T-cell (primary cell): ENCODE results near the gene NECTIN1. TPM values are rescaled to one million over a fixed set of nuclear protein-coding genes. Genes with fewer than 3 reads are reported as not detected.

ENCODE experiments used
- ATAC-seq, 4 experiments: fragments of 200-7000 bp in 3 of 4; fragments of 150-1000 bp in 1 of 4; cut with Tn5 transposase; replicated peaks in 1 of 4; 1 replicate in 3 of 4; 2 replicates in 1 of 4; pipeline ENCODE4 v1.10.0; 2021; ENCODE audit warnings: moderate library complexity in 3 of 4, mild to moderate bottlenecking in 2 of 4, moderate number of reproducible peaks in 1 of 4
- CTCF ChIA-PET, 2 donors: fragments of 300-600 bp; sonication (Branson Sonifier 250); formaldehyde crosslinking; loops; one replicate each; lab custom pipeline; 2022; ENCODE audit warnings: antibody characterized with exemption in 2 of 2; lab: Charles Lee
- POLR2A ChIA-PET, 2 donors: fragments of 300-600 bp; sonication (Branson Sonifier 250); formaldehyde crosslinking; loops; one replicate each; lab custom pipeline; 2022; ENCODE audit warnings: antibody characterized with exemption in 2 of 2; lab: Charles Lee
- DNase-seq, 35 experiments: peaks; one replicate each; pipeline versions ENCODE4 v3.0.0 to v3.0.0-alpha.2; 2013 to 2023
- H3K27ac ChIP-seq: one replicate; pipeline ENCODE4 v1.5.1; 2013; ENCODE audit warnings: low read length
- H3K27me3 ChIP-seq, 2 experiments: replicated peaks in 1 of 2; 1 replicate in 1 of 2; 2 replicates in 1 of 2; pipeline versions ENCODE4 v1.6.1 to v1.7.0; 2013; ENCODE audit warnings: low read length in 1 of 2, mixed read lengths in 1 of 2; ENCODE audit not compliant: control insufficient read depth in 2 of 2, insufficient read depth in 2 of 2; ENCODE audit errors: extremely low read depth in 1 of 2
- H3K36me3 ChIP-seq, 2 donors: 1 replicate in 1 of 2; 2 replicates in 1 of 2; pipeline versions ENCODE4 v1.6.1 to v1.7.0; 2013; ENCODE audit warnings: low read length in 1 of 2; ENCODE audit not compliant: control insufficient read depth in 2 of 2, insufficient read depth in 1 of 2; ENCODE audit errors: extremely low read depth in 1 of 2
- H3K4me1 ChIP-seq, 2 experiments: 1 replicate in 1 of 2; 2 replicates in 1 of 2; pipeline versions ENCODE4 v1.6.1 to v1.7.0; 2013; ENCODE audit warnings: low read length in 2 of 2, mixed read lengths in 1 of 2; ENCODE audit not compliant: insufficient read depth in 2 of 2, control insufficient read depth in 1 of 2; ENCODE audit errors: extremely low read depth in 1 of 2
- H3K4me3 ChIP-seq, 2 donors: 1 replicate in 1 of 2; 2 replicates in 1 of 2; pipeline versions ENCODE4 v1.5.1 to v1.7.0; 2013; ENCODE audit warnings: mild to moderate bottlenecking in 2 of 2, low read length in 1 of 2, moderate library complexity in 1 of 2; ENCODE audit not compliant: control insufficient read depth in 1 of 2; ENCODE audit errors: extremely low read depth in 1 of 2
- H3K9me3 ChIP-seq: 2 replicates; pipeline ENCODE4 v1.7.0; 2013
- H3K27ac Mint-ChIP-seq, 2 donors: one replicate each; pipeline ENCODE4 v1.8.0; 2020 to 2021; ENCODE audit warnings: mild to moderate bottlenecking in 2 of 2, mixed read lengths in 2 of 2
- H3K27me3 Mint-ChIP-seq, 2 donors: one replicate each; pipeline ENCODE4 v1.8.0; 2021 to 2022; ENCODE audit warnings: mixed read lengths in 2 of 2
- H3K36me3 Mint-ChIP-seq: one replicate; pipeline ENCODE4 v1.8.0; 2021; ENCODE audit warnings: mixed read lengths
- H3K4me1 Mint-ChIP-seq, 3 donors: one replicate each; pipeline ENCODE4 v1.8.0; 2020 to 2022; ENCODE audit warnings: mixed read lengths in 3 of 3, mild to moderate bottlenecking in 1 of 3
- H3K4me3 Mint-ChIP-seq, 3 donors: one replicate each; pipeline ENCODE4 v1.8.0; 2020 to 2022; ENCODE audit warnings: mild to moderate bottlenecking in 3 of 3, mixed read lengths in 3 of 3, moderate library complexity in 3 of 3
- H3K9me3 Mint-ChIP-seq, 3 donors: one replicate each; pipeline ENCODE4 v1.8.0; 2020 to 2022; ENCODE audit warnings: mixed read lengths in 3 of 3
- WGBS: methylation state at CpG from one replicate; pipeline ENCODE4 v1.1.5; 2013; ENCODE audit warnings: missing lambda C conversion rate; ENCODE audit not compliant: insufficient coverage; 5-methylcytosine and 5-hydroxymethylcytosine counted together
- total RNA-seq, 35 experiments: library from RNA in 6 of 35; stranded (reverse) in 6 of 35; fragments of 120-200 nt in 1 of 35; gene quantifications; one replicate each; pipeline versions ENCODE4 v1.2.1 to v1.2.4 and lab custom pipeline; 2013 to 2026

The NECTIN1 gene
- total RNA-seq, 5 donors from 2014 or later (not counting 1 experiment from before 2014, with no cell fraction given): 1.8 to 3.5 (median 3.1) TPM

DNA sequence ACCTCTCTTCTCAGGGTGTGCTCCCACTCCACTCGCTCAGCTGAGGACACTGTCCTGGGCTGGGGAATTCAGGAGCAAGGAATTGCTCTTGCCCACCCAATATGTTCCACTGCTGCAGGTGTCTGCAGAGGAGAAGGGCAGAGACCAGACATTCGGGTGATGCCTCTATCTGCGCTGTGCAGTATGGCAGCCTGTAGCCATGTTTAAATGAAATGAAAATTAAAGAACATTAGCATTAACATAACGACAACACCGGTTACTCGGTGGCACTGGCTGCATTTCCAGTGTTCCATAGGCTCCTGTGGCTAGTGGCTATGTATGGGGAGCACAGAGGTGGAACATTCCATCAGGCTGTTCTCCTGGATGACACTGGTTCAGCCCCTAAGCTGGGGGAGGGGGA lies 104.4 kb downstream of the NECTIN1 start:
- 98% methylated on average over 4 of the region's 6 CpGs for WGBS
- Histone ChIP-seq H3K9me3 (no peaks in the 10 kb centered on the region), H3K4me1 (no peaks in the 10 kb centered on the region), H3K36me3 (no peaks in the 10 kb centered on the region), H3K27ac (no peak overlapping the region), H3K27me3 (peaks cover 0 to 71% of the 10 kb centered on the region in 2 experiments), H3K4me3 (no peak overlapping the region)
- Mint-ChIP-seq H3K36me3 (no peaks in the 10 kb centered on the region), H3K27me3 (peaks cover 19 to 23% of the 10 kb centered on the region in 2 donors), H3K27ac (no peak overlapping the region), H3K9me3 (no peaks in the 10 kb centered on the region), H3K4me3 (no peak overlapping the region), H3K4me1 (no peaks in the 10 kb centered on the region)
- ATAC-seq (no peak), DNase-seq (no peak)
- ChIA-PET POLR2A (no interaction called here), CTCF (no interaction called here)

- no peaks in the 10 kb centered on the region for H3K9me3 ChIP-seq
- no peaks in the 10 kb centered on the region for H3K36me3 ChIP-seq
- Mint-ChIP-seq H3K27me3 (peaks cover 19 to 26% of the 10 kb centered on the region in 2 donors), H3K27ac (no peak overlapping the region), H3K36me3 (no peaks in the 10 kb centered on the region), H3K9me3 (no peaks in the 10 kb centered on the region), H3K4me1 (no peaks in the 10 kb centered on the region), H3K4me3 (no peak overlapping the region)
- CTCF ChIA-PET: interaction anchor here in 1 of 2 donors (0.6 kb wide), 1 partner anchor 1289 kb away, joined by 3 read pairs; no protein-coding TSS in a partner anchor
- POLR2A ChIA-PET: no interaction called here
- DNase-seq (peak in 1 of 35 experiments; percentile 13), ATAC-seq (no peak)
- H3K27me3 ChIP-seq: peaks cover 0 to 68% of the 10 kb centered on the region in 2 experiments
- no peaks in the 10 kb centered on the region for H3K4me1 ChIP-seq
- no peak overlapping the region for H3K27ac ChIP-seq
- no peak overlapping the region for H3K4me3 ChIP-seq
- 100% methylated on average over 1 of the region's 9 CpGs for WGBS
Observed at GRCh38 chr11:119624102-119624615, 104.8 kb downstream of the NECTIN1 start.

- H3K4me3 ChIP-seq: no peak overlapping the region
- Mint-ChIP-seq H3K4me3 (no peak overlapping the region), H3K27me3 (peaks cover 19 to 26% of the 10 kb centered on the region in 2 donors), H3K4me1 (no peaks in the 10 kb centered on the region), H3K9me3 (no peaks in the 10 kb centered on the region), H3K36me3 (no peaks in the 10 kb centered on the region), H3K27ac (no peak overlapping the region)
- no peak for ATAC-seq
- DNase-seq: no peak
- ChIA-PET CTCF (interaction anchor here in 1 of 2 donors (0.6 kb wide), 1 partner anchor 1289 kb away, joined by 3 read pairs; no protein-coding TSS in a partner anchor), POLR2A (no interaction called here)
- no peaks in the 10 kb centered on the region for H3K9me3 ChIP-seq
- H3K4me1 ChIP-seq: no peaks in the 10 kb centered on the region
- WGBS: 33% methylated on average over 1 of the region's 5 CpGs
- H3K27ac ChIP-seq: no peak overlapping the region
- peaks cover 0 to 66% of the 10 kb centered on the region in 2 experiments for H3K27me3 ChIP-seq
- H3K36me3 ChIP-seq: no peaks in the 10 kb centered on the region
Observed at GRCh38 chr11:119623682-119624081, 105.3 kb downstream of the NECTIN1 start.

- Mint-ChIP-seq H3K27me3 (peaks cover 13 to 23% of the 10 kb centered on the region in 2 donors), H3K4me3 (no peak overlapping the region), H3K27ac (no peak overlapping the region), H3K9me3 (no peaks in the 10 kb centered on the region), H3K4me1 (no peaks in the 10 kb centered on the region), H3K36me3 (no peaks in the 10 kb centered on the region)
- no peak for ATAC-seq
- CTCF ChIA-PET: no interaction called here
- Histone ChIP-seq H3K9me3 (no peaks in the 10 kb centered on the region), H3K36me3 (no peaks in the 10 kb centered on the region), H3K4me1 (no peaks in the 10 kb centered on the region), H3K27ac (no peak overlapping the region), H3K27me3 (peaks cover 0 to 56% of the 10 kb centered on the region in 2 experiments), H3K4me3 (no peak overlapping the region)
- POLR2A ChIA-PET: no interaction called here
- no peak for DNase-seq
- 88% methylated on average over 14 of the region's 17 CpGs for WGBS
Observed at GRCh38 chr11:119622454-119623143, 106.4 kb downstream of the NECTIN1 start.

- Histone ChIP-seq H3K27ac (no peak overlapping the region), H3K9me3 (no peaks in the 10 kb centered on the region), H3K36me3 (no peaks in the 10 kb centered on the region), H3K4me3 (no peak overlapping the region), H3K27me3 (peaks cover 0 to 32% of the 10 kb centered on the region in 2 experiments), H3K4me1 (peaks cover 0 to 3% of the 10 kb centered on the region in 2 experiments)
- ChIA-PET CTCF (no interaction called here), POLR2A (interaction anchor here in 1 of 2 donors (0.7 kb wide), 1 partner anchor 170 kb away, joined by 4 read pairs; no protein-coding TSS in a partner anchor)
- DNase-seq (no peak), ATAC-seq (no peak)
- H3K27ac Mint-ChIP-seq: no peak overlapping the region
- no peak overlapping the region for H3K4me3 Mint-ChIP-seq
- peaks cover 7 to 27% of the 10 kb centered on the region in 2 donors for H3K27me3 Mint-ChIP-seq
- H3K36me3 Mint-ChIP-seq: no peaks in the 10 kb centered on the region
- 79% methylated on average over 2 of the region's 3 CpGs for WGBS
- H3K9me3 Mint-ChIP-seq: no peaks in the 10 kb centered on the region
- peaks cover 0 to 7% (median 4%) of the 10 kb centered on the region in 3 donors for H3K4me1 Mint-ChIP-seq
Observed at GRCh38 chr11:119619665-119620064, 109.3 kb downstream of the NECTIN1 start.

DNA sequence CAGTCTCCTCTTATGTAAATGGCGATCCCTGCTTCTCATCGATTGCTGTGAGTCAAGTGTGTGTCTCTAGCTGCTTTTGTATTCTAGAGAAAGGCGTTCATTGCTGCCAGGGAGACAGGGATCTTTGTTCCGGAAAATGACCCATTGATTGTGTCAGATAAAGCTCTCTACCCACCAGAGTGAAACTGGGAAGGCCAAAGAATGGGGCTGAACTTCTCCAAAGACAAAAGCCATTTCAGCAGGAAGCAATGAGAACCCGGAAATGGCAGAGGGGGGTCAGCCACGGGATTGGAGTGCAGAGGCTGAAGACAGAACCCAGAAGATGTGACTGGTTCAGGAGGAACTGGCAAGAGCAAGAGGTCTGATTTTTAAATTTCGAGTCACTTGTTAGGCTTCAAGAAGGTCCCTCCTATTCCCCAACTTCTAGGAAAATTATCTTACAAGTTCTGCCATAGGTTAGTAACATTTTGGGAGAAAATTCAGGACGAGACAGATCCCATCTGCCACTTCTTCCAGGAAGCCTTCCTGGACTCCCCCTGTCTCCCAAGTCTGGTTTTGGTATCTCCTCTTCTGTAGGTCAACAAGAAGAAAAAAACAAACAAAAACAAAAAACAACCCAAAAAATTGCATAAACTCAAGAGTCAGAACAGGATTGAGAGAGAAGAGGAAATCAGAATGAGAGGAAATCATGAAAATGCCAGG lies 110.6 kb downstream of the NECTIN1 start:
- no peak overlapping the region for H3K4me3 Mint-ChIP-seq
- no peaks in the 10 kb centered on the region for H3K9me3 ChIP-seq
- ChIA-PET POLR2A (interaction anchor here in 1 of 2 donors (0.7 kb wide), 1 partner anchor 27 kb away, joined by 5 read pairs; no protein-coding TSS in a partner anchor), CTCF (no interaction called here)
- ATAC-seq (no peak), DNase-seq (peak in 1 of 35 experiments; percentile 12)
- no peak overlapping the region for H3K27ac ChIP-seq
- H3K9me3 Mint-ChIP-seq: no peaks in the 10 kb centered on the region
- no peaks in the 10 kb centered on the region for H3K36me3 ChIP-seq
- H3K27me3 Mint-ChIP-seq: peaks cover 4 to 27% of the 10 kb centered on the region in 2 donors
- H3K4me1 Mint-ChIP-seq: peaks cover 0 to 7% (median 4%) of the 10 kb centered on the region in 3 donors
- H3K4me1 ChIP-seq: peaks cover 0 to 3% of the 10 kb centered on the region in 2 experiments
- H3K36me3 Mint-ChIP-seq: no peaks in the 10 kb centered on the region
- H3K4me3 ChIP-seq: no peak overlapping the region
- H3K27me3 ChIP-seq: peaks cover 0 to 20% of the 10 kb centered on the region in 2 experiments
- H3K27ac Mint-ChIP-seq: no peak overlapping the region
- 90% methylated on average over 2 of the region's 8 CpGs for WGBS
